SK-N-MC (cell line): ENCODE data around the gene NKAIN2.

Experiments used
- EZH2 ChIP-seq: fragments of 200-600 bp; sonication (generic); IDR thresholded peaks from one replicate; pipeline ENCODE4 v1.6.1; 2017; ENCODE audit warnings: antibody characterized with exemption
- POLR2AphosphoS5 ChIP-seq: IDR thresholded peaks from 2 replicates; pipeline ENCODE4 v1.6.1; 2012; ENCODE audit warnings: mild to moderate bottlenecking, low read depth, low read length, borderline replicate concordance

- TF ChIP-seq EZH2 (no peak), POLR2AphosphoS5 (no peak)
These were observed 7.7 kb downstream of the NKAIN2 start for GRCh38 chr6:123811378-123811777.
